Gastrocnemius medialis (tissue), 4 donors: ENCODE measurements around the gene MDK. TPM values are rescaled to one million over a fixed set of nuclear protein-coding genes. Genes with fewer than 3 reads are reported as not detected.

Source experiments
- ATAC-seq, 2 donors: fragments of 150-250 bp; one replicate each; pipeline ENCODE4 v1.9.1; 2016
- DNase-seq, 2 donors: peaks; one replicate each; pipeline ENCODE4 v3.0.0-alpha.2; 2019
- H3K27ac ChIP-seq, 4 donors: fragments of 200-600 bp; sonication (generic); 1 replicate in 1 of 4; 2 replicates in 3 of 4; pipeline ENCODE4 v1.5.1; 2016 to 2018; ENCODE audit warnings: mild to moderate bottlenecking in 2 of 4, moderate library complexity in 1 of 4
- H3K27me3 ChIP-seq, 3 donors: fragments of 200-600 bp; sonication (generic) in 2 of 3; 1 replicate in 1 of 3; 2 replicates in 2 of 3; pipeline versions ENCODE4 v1.5.1 to v1.6.0; 2016 to 2019; ENCODE audit warnings: mild to moderate bottlenecking in 1 of 3, moderate library complexity in 1 of 3
- H3K36me3 ChIP-seq, 2 donors: fragments of 200-600 bp; sonication (generic) in 1 of 2; one replicate each; pipeline ENCODE4 v1.5.1; 2017 to 2018
- H3K4me1 ChIP-seq, 2 donors: fragments of 200-600 bp; sonication (generic) in 1 of 2; one replicate each; pipeline ENCODE4 v1.5.1; 2016 to 2017; ENCODE audit warnings: mild to moderate bottlenecking in 2 of 2
- H3K4me3 ChIP-seq, 4 donors: fragments of 200-600 bp; sonication (generic) in 3 of 4; 1 replicate in 1 of 4; 2 replicates in 3 of 4; pipeline ENCODE4 v1.5.1; 2016 to 2019; ENCODE audit warnings: mild to moderate bottlenecking in 2 of 4
- H3K9me3 ChIP-seq, 3 donors: fragments of 200-600 bp; sonication (generic) in 2 of 3; 1 replicate in 1 of 3; 2 replicates in 2 of 3; pipeline ENCODE4 v1.5.1; 2016 to 2019
- POLR2A ChIP-seq, 2 donors: fragments of 450-650 bp; IDR thresholded peaks; one replicate each; pipeline ENCODE4 v1.6.1; 2017; ENCODE audit warnings: antibody characterized with exemption in 2 of 2, mild to moderate bottlenecking in 2 of 2, moderate library complexity in 2 of 2
- in situ Hi-C, 4 donors: fragments of 200-750 bp; cut with MboI; loops; one replicate each; pipeline versions ENCODE4 v1.15.0 to v1.8.0; 2017; ENCODE audit warnings: low sequenced_read_pairs in 4 of 4
- intact Hi-C: fragments of 100-400 bp; cut with DNase I; formaldehyde crosslinking; loops from one replicate; pipeline ENCODE4 v1.15.1; 2023; ENCODE audit warnings: low total_unique reads
- total RNA-seq, 4 donors: library from RNA; depleted of rRNA; stranded (reverse); fragments of >200 nt; gene quantifications; one replicate each; pipeline versions ENCODE4 v1.1.0 to v1.2.3, GENCODE V29; 2016
- TF ChIP-seq, protein P1 (sequence below), 5 experiments: fragments of 450-650 bp in 3 of 5; fragments of 200-600 bp in 2 of 5; sonication (generic) in 2 of 5; IDR thresholded peaks in 4 of 5; conservative IDR thresholded peaks in 1 of 5; 1 replicate in 4 of 5; 2 replicates in 1 of 5; pipeline ENCODE4 v1.5.1; 2016 to 2019; ENCODE audit warnings: antibody characterized with exemption in 5 of 5, mild to moderate bottlenecking in 3 of 5, moderate library complexity in 3 of 5

Gene MDK
- total RNA-seq, 4 donors from 2014 or later: 1.6 to 1.9 TPM; not detected in 2

DNA sequence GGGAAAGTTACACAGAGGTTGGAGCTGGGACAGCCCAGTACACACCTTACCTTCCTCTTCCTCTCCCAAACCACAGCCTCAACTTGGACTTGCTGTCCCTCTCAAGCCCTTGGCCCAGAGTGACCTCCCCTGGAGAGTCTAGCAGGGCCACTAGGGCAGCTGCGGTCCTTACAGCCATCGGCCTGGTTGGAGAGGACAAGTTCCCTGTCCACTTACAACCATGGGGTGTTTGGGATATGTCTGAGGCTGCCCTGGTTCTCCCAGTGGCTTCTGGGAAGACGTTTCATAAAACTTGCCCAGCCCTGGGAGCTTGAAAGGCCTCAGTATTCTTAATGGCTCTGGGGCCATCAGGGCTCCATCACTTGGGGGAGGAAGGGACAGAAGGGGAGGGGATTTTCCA, 47.3 kb upstream of the MDK start:
- intact Hi-C loops: no loop called here
- in situ Hi-C loops: no loop called here
- TF ChIP-seq, protein P1, sequence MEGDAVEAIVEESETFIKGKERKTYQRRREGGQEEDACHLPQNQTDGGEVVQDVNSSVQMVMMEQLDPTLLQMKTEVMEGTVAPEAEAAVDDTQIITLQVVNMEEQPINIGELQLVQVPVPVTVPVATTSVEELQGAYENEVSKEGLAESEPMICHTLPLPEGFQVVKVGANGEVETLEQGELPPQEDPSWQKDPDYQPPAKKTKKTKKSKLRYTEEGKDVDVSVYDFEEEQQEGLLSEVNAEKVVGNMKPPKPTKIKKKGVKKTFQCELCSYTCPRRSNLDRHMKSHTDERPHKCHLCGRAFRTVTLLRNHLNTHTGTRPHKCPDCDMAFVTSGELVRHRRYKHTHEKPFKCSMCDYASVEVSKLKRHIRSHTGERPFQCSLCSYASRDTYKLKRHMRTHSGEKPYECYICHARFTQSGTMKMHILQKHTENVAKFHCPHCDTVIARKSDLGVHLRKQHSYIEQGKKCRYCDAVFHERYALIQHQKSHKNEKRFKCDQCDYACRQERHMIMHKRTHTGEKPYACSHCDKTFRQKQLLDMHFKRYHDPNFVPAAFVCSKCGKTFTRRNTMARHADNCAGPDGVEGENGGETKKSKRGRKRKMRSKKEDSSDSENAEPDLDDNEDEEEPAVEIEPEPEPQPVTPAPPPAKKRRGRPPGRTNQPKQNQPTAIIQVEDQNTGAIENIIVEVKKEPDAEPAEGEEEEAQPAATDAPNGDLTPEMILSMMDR (IDR thresholded peaks at IDR 0.05 in 4 of 5, conservative IDR thresholded peaks at IDR 0.05 in 1 of 5): no peak
- TF ChIP-seq POLR2A (IDR thresholded peaks at IDR 0.05): no peak
- Histone ChIP-seq H3K27ac (no peak overlapping the region), H3K36me3 (no peaks in the 10 kb centered on the region), H3K9me3 (no peaks in the 10 kb centered on the region), H3K27me3 (peaks cover 30 to 51% (median 34%) of the 10 kb centered on the region in 3 donors), H3K4me1 (peaks cover 13 to 19% of the 10 kb centered on the region in 2 donors), H3K4me3 (no peak overlapping the region)
- DNase-seq (no peak), ATAC-seq (no peak)

DNA sequence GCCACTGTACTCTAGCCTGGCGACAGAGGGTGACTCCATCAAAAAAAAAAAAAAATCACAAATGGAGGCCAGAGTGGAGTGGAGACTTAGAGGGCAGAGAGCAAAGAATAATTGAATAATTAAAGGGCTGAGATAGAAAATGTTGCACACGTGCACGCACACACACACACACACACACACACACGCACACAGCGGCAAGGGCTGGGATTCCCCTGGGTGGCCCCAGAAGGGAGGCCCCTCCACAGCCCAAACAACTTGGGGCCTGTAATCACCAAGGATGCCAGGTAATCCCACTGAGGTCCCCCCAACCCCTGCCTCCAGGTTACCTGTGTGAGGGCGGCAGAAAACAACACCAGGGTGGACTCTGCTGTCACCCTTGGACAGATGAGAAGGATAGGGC, 46.2 kb upstream of the MDK start:
- Histone ChIP-seq H3K4me3 (no peak overlapping the region), H3K9me3 (no peaks in the 10 kb centered on the region), H3K27ac (no peak overlapping the region), H3K36me3 (no peaks in the 10 kb centered on the region), H3K4me1 (peaks cover 24 to 30% of the 10 kb centered on the region in 2 donors), H3K27me3 (peaks cover 24 to 42% (median 31%) of the 10 kb centered on the region in 3 donors)
- TF ChIP-seq, protein P1 (IDR thresholded peaks at IDR 0.05 in 4 of 5, conservative IDR thresholded peaks at IDR 0.05 in 1 of 5): no peak
- TF ChIP-seq POLR2A (IDR thresholded peaks at IDR 0.05): no peak
- DNase-seq (no peak), ATAC-seq (no peak)
- in situ Hi-C loops (no loop called here), intact Hi-C loops (no loop called here)

DNA sequence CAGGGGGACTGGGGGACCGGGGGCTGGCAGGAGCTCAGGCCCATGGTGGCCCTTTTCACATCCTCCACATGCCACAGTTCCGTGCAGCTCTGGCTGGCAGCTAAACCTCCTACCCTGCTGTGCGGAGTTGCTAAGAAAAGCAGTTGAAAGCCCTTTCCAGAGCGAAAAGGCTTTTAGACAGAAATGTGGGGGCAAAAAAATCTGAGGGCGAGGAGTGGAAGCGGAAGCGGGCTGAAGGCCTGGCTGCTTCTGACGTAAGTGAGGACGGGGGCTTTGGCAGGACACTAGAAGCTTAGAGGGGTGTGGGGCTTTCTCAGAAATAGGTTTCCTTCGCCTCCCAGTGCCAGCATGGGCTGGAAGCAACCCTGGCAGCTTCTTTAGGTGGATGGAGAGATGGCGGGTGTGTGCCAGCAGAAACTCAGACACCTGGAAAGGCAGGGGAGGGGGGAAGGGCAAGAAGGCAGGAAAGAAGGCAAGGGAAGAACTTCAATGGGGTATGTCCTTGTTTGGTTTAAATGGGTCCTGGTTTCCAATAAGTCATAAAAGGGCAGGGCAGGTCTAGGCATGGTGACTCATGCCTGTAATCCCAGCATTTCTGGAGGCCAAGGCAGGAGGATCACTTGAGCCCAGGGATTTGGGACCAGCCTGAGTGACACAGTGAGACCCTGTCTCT, 45.4 kb upstream of the MDK start:
- no peaks in the 10 kb centered on the region for H3K9me3 ChIP-seq
- H3K4me1 ChIP-seq: peaks cover 26 to 35% of the 10 kb centered on the region in 2 donors
- DNase-seq (no peak), ATAC-seq (no peak)
- H3K4me3 ChIP-seq: no peak overlapping the region
- intact Hi-C loops: no loop called here
- TF ChIP-seq, protein P1 (IDR thresholded peaks at IDR 0.05 in 4 of 5, conservative IDR thresholded peaks at IDR 0.05 in 1 of 5): no peak
- TF ChIP-seq POLR2A (IDR thresholded peaks at IDR 0.05): no peak
- H3K36me3 ChIP-seq: no peaks in the 10 kb centered on the region
- H3K27ac ChIP-seq: no peak overlapping the region
- in situ Hi-C loops: no loop called here
- H3K27me3 ChIP-seq: peaks cover 24 to 34% (median 29%) of the 10 kb centered on the region in 3 donors

DNA sequence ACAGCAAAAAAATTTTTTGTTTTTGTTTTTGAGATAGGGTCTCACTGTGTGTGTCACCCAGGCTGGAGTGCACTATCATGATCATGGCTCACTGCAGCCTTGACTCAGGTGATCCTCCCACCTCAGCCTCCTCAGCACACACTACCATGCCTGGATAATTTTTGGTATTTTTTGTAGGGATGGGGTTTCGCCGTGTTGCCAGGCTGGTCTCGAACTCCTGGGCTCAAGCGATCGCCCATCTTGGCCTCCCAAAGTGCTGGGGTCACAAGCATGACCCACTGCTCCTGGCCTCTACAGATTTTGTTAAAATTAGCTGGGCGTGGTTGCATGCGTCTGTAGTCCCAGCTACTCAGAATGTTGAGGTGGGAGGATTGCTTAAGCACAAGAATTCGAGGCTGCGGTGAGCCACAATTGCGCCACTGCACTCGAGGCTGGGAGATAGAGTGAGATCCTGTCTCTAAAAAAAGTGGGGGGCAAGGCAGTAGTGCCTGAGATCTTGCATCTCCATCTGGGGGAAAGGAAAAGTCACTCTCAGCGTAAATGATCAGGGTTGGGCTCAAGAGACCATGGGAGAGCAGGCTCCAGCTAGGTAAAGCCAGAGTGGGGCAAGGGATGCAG, 44.8 kb upstream of the MDK start:
- intact Hi-C loops: no loop called here
- Histone ChIP-seq H3K4me1 (peaks cover 26 to 35% of the 10 kb centered on the region in 2 donors), H3K9me3 (no peaks in the 10 kb centered on the region), H3K36me3 (no peaks in the 10 kb centered on the region), H3K27ac (no peak overlapping the region), H3K27me3 (peaks cover 20 to 28% (median 23%) of the 10 kb centered on the region in 3 donors), H3K4me3 (no peak overlapping the region)
- in situ Hi-C loops: no loop called here
- no peak for TF ChIP-seq POLR2A (IDR thresholded peaks at IDR 0.05)
- TF ChIP-seq, protein P1 (IDR thresholded peaks at IDR 0.05 in 4 of 5, conservative IDR thresholded peaks at IDR 0.05 in 1 of 5): no peak
- no peak for DNase-seq
- ATAC-seq: no peak
